Right atrium auricular region (tissue), 2 donors: ENCODE measurements around the gene GADD45GIP1. TPM values are rescaled to one million over a fixed set of nuclear protein-coding genes. Genes with fewer than 3 reads are reported as not detected.
A peak's percentile ranks its signal among the peaks of the same experiment; 100 is the strongest.

Experiments used
- DNase-seq: peaks from one replicate; pipeline ENCODE4 v3.0.0-alpha.2; 2019; ENCODE audit warnings: low spot score
- H3K27ac ChIP-seq, 2 donors: fragments of 200-600 bp; sonication (generic); 1 replicate in 1 of 2; 2 replicates in 1 of 2; pipeline ENCODE4 v1.5.1; 2016 to 2019
- H3K27me3 ChIP-seq, 2 donors: fragments of 200-600 bp; sonication (generic); one replicate each; pipeline versions ENCODE4 v1.5.1 to v1.6.0; 2017 to 2019
- H3K36me3 ChIP-seq: fragments of 200-600 bp; sonication (generic); one replicate; pipeline ENCODE4 v1.5.1; 2016
- H3K4me1 ChIP-seq, 2 donors: fragments of 200-600 bp; sonication (generic); one replicate each; pipeline versions ENCODE4 v1.5.1 to v1.6.0; 2017 to 2019
- H3K4me3 ChIP-seq, 2 donors: fragments of 200-600 bp; sonication (generic); 1 replicate in 1 of 2; 2 replicates in 1 of 2; pipeline ENCODE4 v1.5.1; 2017 to 2019; ENCODE audit warnings: mild to moderate bottlenecking in 1 of 2, moderate library complexity in 1 of 2
- H3K9me3 ChIP-seq, 2 donors: fragments of 200-600 bp; sonication (generic); one replicate each; pipeline ENCODE4 v1.5.1; 2019
- total RNA-seq, 2 donors: library from RNA; depleted of rRNA; stranded (reverse); fragments of >200 nt; gene quantifications; one replicate each; pipeline ENCODE4 v1.1.0, GENCODE V29; 2016
- TF ChIP-seq, protein P1 (sequence below), 2 donors: fragments of 200-600 bp; sonication (generic); IDR thresholded peaks; one replicate each; pipeline ENCODE4 v1.5.1; 2019; ENCODE audit warnings: antibody characterized with exemption in 2 of 2

The GADD45GIP1 gene
- total RNA-seq, 2 donors from 2014 or later = 48.5 to 58.7 TPM

DNA sequence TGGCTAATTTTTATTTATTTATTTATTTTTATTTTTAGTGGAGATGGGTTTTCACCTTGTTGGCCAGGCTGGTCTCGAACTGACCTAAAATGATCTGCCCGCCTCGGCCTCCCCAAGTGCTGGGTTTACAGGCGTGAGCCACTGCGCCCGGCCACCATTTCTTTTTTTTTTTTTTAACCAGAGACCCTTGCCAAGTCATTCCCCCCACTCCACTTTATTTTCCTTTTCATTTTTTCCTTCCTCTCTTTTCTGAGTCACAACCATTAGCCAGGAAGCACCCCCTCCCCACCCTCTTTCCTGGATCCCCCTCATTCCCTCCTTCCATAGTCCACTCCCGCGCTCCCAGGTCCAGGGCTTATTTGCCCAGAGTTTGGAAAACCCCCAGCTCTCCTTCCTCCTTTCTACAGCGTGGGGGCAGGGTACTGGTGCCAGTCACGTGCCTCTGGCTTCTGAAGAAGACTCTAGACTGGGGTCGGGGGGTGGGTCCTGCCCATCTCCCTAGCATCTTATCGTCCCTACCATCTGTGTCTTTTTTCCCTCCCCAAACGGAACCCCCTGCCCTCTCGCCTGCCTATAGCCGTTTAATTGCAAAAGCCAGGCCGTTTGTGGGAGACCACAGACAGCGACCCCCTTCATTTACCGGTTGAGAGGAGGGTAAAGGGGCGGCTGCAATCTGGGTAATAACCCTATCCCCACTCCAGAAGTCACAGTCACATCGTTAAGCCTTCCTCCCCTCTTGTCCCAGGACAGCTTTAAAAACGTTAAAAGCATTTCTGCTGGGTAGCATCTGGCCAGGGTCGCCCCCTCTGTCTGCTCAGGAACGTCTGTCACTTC lies 19.7 kb downstream of the GADD45GIP1 start:
- Histone ChIP-seq H3K27me3 (no peaks in the 10 kb centered on the region), H3K4me1 (peaks cover 3 to 43% of the 10 kb centered on the region in 2 donors), H3K27ac (peak overlapping the region; percentile 54 to 96), H3K9me3 (no peaks in the 10 kb centered on the region), H3K36me3 (peaks cover 27% of the 10 kb centered on the region), H3K4me3 (peak overlapping the region; percentile 41 to 99)
- TF ChIP-seq, protein P1, sequence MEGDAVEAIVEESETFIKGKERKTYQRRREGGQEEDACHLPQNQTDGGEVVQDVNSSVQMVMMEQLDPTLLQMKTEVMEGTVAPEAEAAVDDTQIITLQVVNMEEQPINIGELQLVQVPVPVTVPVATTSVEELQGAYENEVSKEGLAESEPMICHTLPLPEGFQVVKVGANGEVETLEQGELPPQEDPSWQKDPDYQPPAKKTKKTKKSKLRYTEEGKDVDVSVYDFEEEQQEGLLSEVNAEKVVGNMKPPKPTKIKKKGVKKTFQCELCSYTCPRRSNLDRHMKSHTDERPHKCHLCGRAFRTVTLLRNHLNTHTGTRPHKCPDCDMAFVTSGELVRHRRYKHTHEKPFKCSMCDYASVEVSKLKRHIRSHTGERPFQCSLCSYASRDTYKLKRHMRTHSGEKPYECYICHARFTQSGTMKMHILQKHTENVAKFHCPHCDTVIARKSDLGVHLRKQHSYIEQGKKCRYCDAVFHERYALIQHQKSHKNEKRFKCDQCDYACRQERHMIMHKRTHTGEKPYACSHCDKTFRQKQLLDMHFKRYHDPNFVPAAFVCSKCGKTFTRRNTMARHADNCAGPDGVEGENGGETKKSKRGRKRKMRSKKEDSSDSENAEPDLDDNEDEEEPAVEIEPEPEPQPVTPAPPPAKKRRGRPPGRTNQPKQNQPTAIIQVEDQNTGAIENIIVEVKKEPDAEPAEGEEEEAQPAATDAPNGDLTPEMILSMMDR (IDR thresholded peaks at IDR 0.05) = no peak
- DNase-seq = no peak

DNA sequence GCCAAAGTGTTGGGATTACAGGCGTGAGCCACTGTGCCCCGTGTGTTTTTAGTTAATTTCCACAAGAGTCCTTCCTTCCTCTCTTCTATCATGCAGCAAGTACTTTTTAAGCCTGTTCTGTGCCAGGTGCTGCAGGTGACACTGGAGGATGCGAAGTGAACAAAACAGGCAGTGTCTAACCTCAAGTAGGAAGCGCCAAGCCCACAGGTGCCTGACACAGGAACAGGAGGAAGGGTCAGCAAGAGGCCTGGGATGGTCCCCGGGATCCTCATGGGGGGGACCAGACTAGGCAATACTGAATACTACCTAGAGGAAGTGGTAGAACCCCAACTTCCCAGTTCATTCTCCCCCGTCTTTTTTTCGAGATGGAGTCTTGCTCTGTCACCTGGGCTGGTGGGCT lies 20.4 kb downstream of the GADD45GIP1 start:
- peaks cover 19% of the 10 kb centered on the region for H3K36me3 ChIP-seq
- H3K27me3 ChIP-seq = no peaks in the 10 kb centered on the region
- no peak overlapping the region for H3K27ac ChIP-seq
- peaks cover 3 to 42% of the 10 kb centered on the region in 2 donors for H3K4me1 ChIP-seq
- DNase-seq = no peak
- TF ChIP-seq, protein P1 (IDR thresholded peaks at IDR 0.05) = no peak
- H3K9me3 ChIP-seq = no peaks in the 10 kb centered on the region
- H3K4me3 ChIP-seq = no peak overlapping the region

DNA sequence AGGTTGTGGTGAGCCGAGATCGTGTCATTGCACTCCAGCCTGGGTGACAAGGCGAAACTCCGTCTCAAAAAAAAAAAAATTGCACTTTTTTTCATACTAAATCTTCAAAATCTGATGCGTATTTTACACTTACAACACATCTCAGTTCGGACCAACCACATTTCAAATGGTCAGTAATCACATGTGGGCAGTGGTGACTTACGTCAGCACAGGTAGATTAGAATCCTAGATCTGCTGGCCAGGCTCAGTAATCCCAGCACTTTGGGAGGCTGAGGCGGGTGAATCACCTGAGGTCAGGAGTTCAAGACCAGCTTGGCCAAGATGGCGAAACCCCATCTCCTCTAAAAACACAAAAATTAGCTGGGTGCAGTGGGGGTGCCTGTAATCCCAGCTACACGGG lies 22.0 kb downstream of the GADD45GIP1 start:
- H3K9me3 ChIP-seq = no peaks in the 10 kb centered on the region
- peaks cover 12% of the 10 kb centered on the region for H3K36me3 ChIP-seq
- H3K4me3 ChIP-seq = no peak overlapping the region
- no peaks in the 10 kb centered on the region for H3K27me3 ChIP-seq
- H3K27ac ChIP-seq = no peak overlapping the region
- no peak for DNase-seq
- peaks cover 3 to 30% of the 10 kb centered on the region in 2 donors for H3K4me1 ChIP-seq
- TF ChIP-seq, protein P1 (IDR thresholded peaks at IDR 0.05) = no peak

DNA sequence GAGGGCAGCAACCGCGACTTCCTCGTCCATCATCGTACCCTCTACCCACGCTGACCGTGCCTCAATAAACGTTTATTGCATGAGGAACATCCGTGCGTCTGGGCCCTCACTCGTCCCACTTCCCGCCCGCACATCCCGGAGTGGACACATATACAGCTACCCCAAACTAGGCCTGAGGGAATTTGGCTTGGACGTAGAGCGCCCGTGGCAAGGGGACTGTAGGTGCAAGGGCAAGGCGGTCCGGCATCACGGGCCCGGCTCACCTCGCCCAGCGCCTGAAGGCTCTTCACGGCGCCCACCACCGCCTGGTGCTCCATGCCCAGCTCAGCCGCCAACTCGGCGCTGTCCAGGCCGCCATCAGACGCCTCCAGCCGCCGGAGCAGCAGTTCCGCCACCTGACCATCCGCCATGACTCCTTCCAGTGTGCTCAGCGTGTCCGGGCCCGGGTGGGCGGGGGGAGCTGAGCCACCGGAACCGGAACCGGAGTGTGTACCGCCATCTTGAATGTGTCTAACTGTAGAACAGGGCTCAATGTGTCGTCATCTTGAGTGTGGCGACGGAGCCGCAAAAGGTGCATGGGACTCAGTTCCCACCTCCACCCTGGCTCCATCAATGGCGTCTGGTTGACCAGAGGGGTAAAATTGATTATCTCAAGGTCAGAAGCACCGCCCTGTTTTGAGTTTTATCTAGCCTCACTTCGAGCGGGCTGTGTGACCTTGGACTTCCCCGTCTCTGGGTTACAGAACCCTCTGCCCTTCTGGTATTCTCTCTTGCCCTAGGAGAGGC lies 23.5 kb downstream of the GADD45GIP1 start, which contains the start of gene FARSA:
TSS of gene FARSA (minus strand) at position 425 of the 786 bp plus-strand sequence. CDS start at position 410, 15 bp downstream.
- H3K9me3 ChIP-seq = no peaks in the 10 kb centered on the region
- peak within 1 kb of the TSS; percentile 86 to 87 for H3K27ac ChIP-seq
- H3K4me1 ChIP-seq = peaks cover 3 to 21% of the 10 kb centered on the region in 2 donors
- H3K27me3 ChIP-seq = no peaks in the 10 kb centered on the region
- H3K4me3 ChIP-seq = peak within 1 kb of the TSS; percentile 91 to 98
- H3K36me3 ChIP-seq = peaks cover 23% of the 10 kb centered on the region
- DNase-seq = peak; percentile 97
- TF ChIP-seq, protein P1 (IDR thresholded peaks at IDR 0.05) = no peak

DNA sequence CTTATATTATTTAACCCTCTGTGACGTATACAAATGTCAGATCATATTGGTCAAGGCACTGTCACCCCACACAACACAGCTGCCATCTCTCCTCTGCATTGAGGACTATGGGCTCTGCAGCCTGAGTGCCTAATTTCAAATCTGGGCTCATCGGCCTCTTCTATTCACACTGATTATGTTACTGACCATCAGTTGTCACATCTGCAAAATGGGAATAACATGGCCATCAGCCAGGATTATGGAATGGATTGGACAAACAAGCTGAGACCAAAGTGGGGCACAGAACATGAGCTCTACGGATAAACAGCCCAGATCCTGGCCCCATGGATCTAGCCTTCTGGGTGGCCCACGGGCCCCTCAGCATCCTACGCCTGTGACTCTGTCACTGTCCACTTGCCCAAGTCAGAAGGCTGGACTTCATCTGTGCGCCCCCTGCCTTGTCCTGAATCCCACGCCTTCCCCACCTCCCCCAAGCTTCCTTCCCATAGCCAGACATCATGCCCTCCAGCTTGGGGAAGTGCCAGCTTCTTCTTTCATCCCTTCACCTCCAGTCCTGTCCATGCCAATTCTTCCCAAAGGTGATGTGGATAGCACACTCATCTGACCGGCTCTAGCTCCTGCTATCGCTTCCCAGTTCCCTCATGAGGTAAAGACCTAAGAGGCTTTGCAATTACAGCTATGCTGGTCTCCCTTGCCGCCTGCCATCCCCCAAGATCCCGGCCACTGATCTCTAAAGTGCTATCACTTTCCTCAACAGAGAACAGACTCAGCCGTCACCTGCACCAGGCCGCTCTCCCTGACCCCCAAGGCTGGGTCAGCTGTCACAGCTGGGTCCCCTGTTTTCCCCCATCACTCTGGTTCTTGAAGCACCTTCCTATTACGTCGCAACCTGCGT lies 24.4 kb downstream of the GADD45GIP1 start:
- Histone ChIP-seq H3K27ac (peak overlapping the region; percentile 86 to 87), H3K36me3 (peaks cover 30% of the 10 kb centered on the region), H3K4me3 (peak overlapping the region; percentile 91 to 98), H3K9me3 (no peaks in the 10 kb centered on the region), H3K4me1 (peaks cover 3 to 17% of the 10 kb centered on the region in 2 donors), H3K27me3 (no peaks in the 10 kb centered on the region)
- no peak for DNase-seq
- TF ChIP-seq, protein P1 (IDR thresholded peaks at IDR 0.05) = no peak
